Fibroblast of lung (primary cell): Measurements from ENCODE around the gene NXPH3.

ENCODE experiments used
- CTCF ChIP-seq, 2 donors: IDR thresholded peaks in 1 of 2; conservative IDR thresholded peaks in 1 of 2; 1 replicate in 1 of 2; 2 replicates in 1 of 2; pipeline ENCODE4 v1.5.1; 2011 to 2012; ENCODE audit warnings: low read length in 2 of 2, control low read depth in 1 of 2, inconsistent platforms in 1 of 2, low read depth in 1 of 2, mild to moderate bottlenecking in 1 of 2
- EZH2 ChIP-seq: IDR thresholded peaks from 2 replicates; pipeline ENCODE4 v1.5.1; 2012; ENCODE audit warnings: low read length, control low read depth, mild to moderate bottlenecking; ENCODE audit errors: missing control alignments

- TF ChIP-seq CTCF (conservative IDR thresholded peaks at IDR 0.05 in 1 of 2, IDR thresholded peaks at IDR 0.05 in 1 of 2; ENCODE audit: low read depth in 1 of 2, low read length in 2 of 2): no peak
- TF ChIP-seq EZH2: no peak
These were observed 20.3 kb downstream of the NXPH3 start for GRCh38 chr17:49595980-49596379.
